IPS DF 4.7 (cell line): ENCODE results near the gene CHI3L1.

Experiments used
- DNase-seq: peaks from one replicate; pipeline ENCODE4 v3.0.0-alpha.2; 2013; ENCODE audit warnings: low spot score; ENCODE audit errors: extremely low read depth

Gene CHI3L1

GRCh38 chr1:203133970-203134725, 52.4 kb downstream of the CHI3L1 start:
- DNase-seq: no peak

DNA sequence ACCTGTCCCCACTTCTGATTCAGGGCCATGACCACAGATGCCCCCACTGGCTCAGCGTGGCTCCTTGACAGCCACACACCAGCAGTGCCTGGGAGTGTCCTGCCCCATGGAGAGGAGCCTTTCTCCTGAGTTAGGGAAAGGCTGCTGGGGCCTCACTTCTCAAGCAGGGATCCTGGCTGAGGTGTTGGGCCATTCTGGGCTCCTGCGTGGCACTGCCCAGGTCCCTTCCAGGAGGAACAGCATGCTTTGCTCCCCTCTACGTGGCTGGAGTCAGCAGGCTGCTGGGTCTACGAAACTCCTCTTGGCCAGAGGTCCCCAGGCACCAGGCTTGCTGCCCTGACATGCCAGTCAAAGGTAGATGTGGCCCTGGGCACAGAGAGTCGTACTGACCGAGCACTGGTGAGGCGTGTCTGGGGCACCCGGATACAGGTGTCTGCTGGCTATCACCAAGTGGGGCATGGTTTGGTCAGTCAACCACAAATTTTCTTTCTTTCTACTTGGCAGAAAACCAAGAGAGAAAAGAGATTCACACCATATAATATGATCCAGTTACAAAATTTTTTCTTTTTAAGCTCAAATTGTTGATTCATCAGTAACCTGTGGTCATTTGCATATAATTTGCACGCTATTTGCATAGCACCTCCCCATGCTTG, 54.8 kb downstream of the CHI3L1 start:
- DNase-seq: no peak

GRCh38 chr1:203130358-203130985, 56.0 kb downstream of the CHI3L1 start:
- DNase-seq: no peak

GRCh38 chr1:203129501-203130231, 56.8 kb downstream of the CHI3L1 start:
- no peak for DNase-seq
